ENCODE results near the gene CAMSAP1.

DNA sequence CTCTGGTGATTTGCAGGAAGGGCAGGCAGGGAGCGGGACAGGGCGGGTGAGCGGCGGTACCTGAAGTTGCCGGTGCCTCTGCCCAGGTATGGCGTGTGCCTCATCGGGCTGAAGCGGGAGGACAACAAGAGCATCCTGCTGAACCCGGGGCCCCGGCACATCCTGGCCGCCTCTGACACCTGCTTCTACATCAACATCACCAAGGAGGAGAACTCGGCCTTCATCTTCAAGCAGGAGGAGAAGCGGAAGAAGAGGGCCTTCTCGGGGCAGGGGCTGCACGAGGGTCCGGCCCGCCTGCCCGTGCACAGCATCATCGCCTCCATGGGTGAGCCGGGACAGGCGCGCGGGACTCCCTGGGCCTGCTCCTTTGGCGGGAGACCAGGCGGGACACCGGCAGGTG lies 136.6 kb downstream of the CAMSAP1 start:
- TF ChIP-seq, protein P1, sequence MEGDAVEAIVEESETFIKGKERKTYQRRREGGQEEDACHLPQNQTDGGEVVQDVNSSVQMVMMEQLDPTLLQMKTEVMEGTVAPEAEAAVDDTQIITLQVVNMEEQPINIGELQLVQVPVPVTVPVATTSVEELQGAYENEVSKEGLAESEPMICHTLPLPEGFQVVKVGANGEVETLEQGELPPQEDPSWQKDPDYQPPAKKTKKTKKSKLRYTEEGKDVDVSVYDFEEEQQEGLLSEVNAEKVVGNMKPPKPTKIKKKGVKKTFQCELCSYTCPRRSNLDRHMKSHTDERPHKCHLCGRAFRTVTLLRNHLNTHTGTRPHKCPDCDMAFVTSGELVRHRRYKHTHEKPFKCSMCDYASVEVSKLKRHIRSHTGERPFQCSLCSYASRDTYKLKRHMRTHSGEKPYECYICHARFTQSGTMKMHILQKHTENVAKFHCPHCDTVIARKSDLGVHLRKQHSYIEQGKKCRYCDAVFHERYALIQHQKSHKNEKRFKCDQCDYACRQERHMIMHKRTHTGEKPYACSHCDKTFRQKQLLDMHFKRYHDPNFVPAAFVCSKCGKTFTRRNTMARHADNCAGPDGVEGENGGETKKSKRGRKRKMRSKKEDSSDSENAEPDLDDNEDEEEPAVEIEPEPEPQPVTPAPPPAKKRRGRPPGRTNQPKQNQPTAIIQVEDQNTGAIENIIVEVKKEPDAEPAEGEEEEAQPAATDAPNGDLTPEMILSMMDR (IDR thresholded peaks at IDR 0.05), result no peak
- no peak for TF ChIP-seq POLR2A (IDR thresholded peaks at IDR 0.05)

Data from esophagus squamous epithelium (tissue), 4 donors.